ENCODE measurements around the gene STK11.

DNA sequence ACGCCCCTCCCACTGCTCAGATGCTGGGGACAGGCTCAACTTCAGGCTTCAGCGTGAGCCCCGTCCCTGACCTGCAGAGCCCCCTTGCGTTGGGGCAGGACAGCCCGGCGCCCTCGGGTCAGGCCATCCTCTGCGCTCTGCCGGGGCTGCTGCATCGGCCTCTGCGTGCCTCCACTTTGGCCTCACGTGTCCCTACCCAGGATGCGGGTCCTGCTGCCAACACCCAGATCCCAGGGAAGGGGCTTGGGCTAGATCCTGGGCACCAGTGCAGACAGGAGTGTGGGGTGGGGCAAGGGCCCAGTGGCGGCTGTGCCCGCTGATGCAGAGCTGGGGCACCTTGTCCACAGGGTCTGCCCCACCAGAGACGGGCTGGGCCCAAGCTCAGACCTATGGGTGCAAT is 19.3 kb downstream of the STK11 start:
- TF ChIP-seq TARDBP (IDR thresholded peaks at IDR 0.05) (no peak), FOXA1 (IDR thresholded peaks at IDR 0.05) (no peak), ELF4 (IDR thresholded peaks at IDR 0.05) (no peak), ARNT (IDR thresholded peaks at IDR 0.05) (no peak), HDGF (IDR thresholded peaks at IDR 0.05; ENCODE audit: borderline replicate concordance) (no peak), BHLHE40 (IDR thresholded peaks at IDR 0.05; ENCODE audit: borderline replicate concordance) (no peak), FOXM1 (IDR thresholded peaks at IDR 0.05; ENCODE audit: borderline replicate concordance) (no peak), L3MBTL2 (conservative IDR thresholded peaks at IDR 0.05) (no peak)

Measured in HEK293T (cell line).